GM21717 (cell line): ENCODE results near the gene MFN2.

Experiments used
- ATAC-seq: cut with Tn5 transposase; IDR thresholded peaks from one replicate; pipeline ENCODE4 v1.9.1; 2021; ENCODE audit warnings: mild to moderate bottlenecking, moderate library complexity; ENCODE audit not compliant: unreplicated experiment

The MFN2 gene

GRCh38 chr1:11957897-11958296, 22.3 kb upstream of the MFN2 start:
- ATAC-seq: no peak

GRCh38 chr1:11960276-11960675, 20.0 kb upstream of the MFN2 start:
- ATAC-seq: no peak

- no peak for ATAC-seq
Measured at GRCh38 chr1:11960715-11961114, 19.5 kb upstream of the MFN2 start.

- no peak for ATAC-seq
Measured at GRCh38 chr1:11961230-11961629, 19.0 kb upstream of the MFN2 start.

GRCh38 chr1:11963622-11964021, 16.6 kb upstream of the MFN2 start:
- ATAC-seq: no peak

GRCh38 chr1:11964656-11965055, 15.6 kb upstream of the MFN2 start:
- ATAC-seq: no peak

GRCh38 chr1:11967028-11967547, 13.2 kb upstream of the MFN2 start:
- no peak for ATAC-seq

- no peak for ATAC-seq
Measured at GRCh38 chr1:11970441-11971185, 9.6 kb upstream of the MFN2 start.

- no peak for ATAC-seq
Measured at GRCh38 chr1:11977625-11978024, 2.6 kb upstream of the MFN2 start.

- no peak for ATAC-seq
Measured at GRCh38 chr1:11978301-11978700, 1.9 kb upstream of the MFN2 start.

GRCh38 chr1:11979028-11979850, 1.0 kb upstream of the MFN2 start:
- no peak for ATAC-seq

- ATAC-seq: no peak
Measured at GRCh38 chr1:11980676-11980972, 380 bp downstream of the MFN2 start.

GRCh38 chr1:11981378-11982009, 1.2 kb downstream of the MFN2 start:
- ATAC-seq: no peak

- no peak for ATAC-seq
Measured at GRCh38 chr1:11982010-11982392, 1.8 kb downstream of the MFN2 start.

- ATAC-seq: no peak
Measured at GRCh38 chr1:11984121-11984520, 3.9 kb downstream of the MFN2 start.

GRCh38 chr1:11984576-11984975, 4.3 kb downstream of the MFN2 start:
- ATAC-seq: no peak

- no peak for ATAC-seq
Measured at GRCh38 chr1:11985171-11985570, 4.9 kb downstream of the MFN2 start.

GRCh38 chr1:11985851-11986250, 5.6 kb downstream of the MFN2 start:
- ATAC-seq: no peak

- no peak for ATAC-seq
Measured at GRCh38 chr1:11989669-11990068, 9.4 kb downstream of the MFN2 start.

- ATAC-seq: no peak
Measured at GRCh38 chr1:11990303-11991032, 10.2 kb downstream of the MFN2 start.
